ENCODE results near the gene IL17B.

IL17B gene

DNA sequence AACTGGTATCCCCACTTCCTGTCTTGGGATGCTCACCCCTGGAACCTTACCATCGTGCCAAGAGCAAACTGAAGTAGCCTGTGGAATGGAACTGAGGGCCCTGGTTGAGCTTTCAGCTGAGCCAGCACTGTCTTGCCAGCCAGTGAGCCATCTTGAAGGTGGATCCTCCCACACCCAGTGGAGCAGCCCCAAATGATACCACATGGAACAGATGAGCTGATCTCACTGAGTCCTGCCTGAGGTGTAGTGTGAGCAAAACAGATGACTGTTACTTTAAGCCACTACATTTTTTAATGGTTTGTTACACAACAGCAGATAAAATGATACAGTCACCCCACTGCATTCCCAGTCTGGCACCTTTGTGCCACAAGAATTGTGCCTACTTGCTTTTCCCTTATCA lies 23.4 kb downstream of the IL17B start:
- DNase-seq = no peak

GRCh38 chr5:149353911-149354310 lies 25.2 kb downstream of the IL17B start:
- DNase-seq = no peak

DNA sequence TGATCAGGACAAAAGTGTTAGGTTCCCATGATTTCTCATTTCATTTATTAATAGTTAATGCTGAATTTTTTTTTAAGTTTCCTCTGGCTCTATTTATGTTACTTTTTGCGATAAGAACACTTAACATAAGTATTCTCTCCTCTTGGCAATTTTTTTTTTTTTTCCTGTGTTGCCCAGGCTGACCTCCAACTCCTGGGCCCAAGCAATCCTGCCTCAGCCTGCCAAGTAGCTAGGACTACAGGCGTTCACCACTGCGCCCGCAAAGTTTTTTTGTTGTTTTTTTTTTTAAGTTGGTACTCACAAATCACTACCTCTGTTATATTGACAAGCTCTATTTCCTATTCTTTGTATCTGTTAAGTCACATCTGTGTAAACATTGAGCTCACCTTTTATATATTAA lies 26.9 kb downstream of the IL17B start:
- DNase-seq = no peak

GRCh38 chr5:149349382-149349781 lies 29.7 kb downstream of the IL17B start:
- DNase-seq = no peak

DNA sequence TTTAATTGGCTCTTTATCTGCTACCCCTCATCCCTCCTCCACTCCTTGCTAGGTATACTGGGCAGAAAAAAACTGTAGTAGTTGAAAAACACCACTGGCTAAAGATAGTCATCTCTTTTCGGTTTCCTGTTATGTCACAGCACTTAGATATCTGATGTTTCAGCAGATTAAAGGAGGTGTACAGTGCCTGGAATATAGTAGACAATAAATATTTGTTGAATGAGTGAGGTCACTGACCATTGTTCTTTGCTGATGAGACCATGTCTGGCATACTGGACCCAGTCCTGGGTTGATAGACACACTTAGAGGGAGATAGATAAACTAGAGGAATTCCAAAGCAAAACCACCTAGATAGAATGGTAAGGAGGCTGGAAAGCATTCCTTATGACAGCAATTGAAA lies 30.6 kb downstream of the IL17B start:
- no peak for DNase-seq

DNA sequence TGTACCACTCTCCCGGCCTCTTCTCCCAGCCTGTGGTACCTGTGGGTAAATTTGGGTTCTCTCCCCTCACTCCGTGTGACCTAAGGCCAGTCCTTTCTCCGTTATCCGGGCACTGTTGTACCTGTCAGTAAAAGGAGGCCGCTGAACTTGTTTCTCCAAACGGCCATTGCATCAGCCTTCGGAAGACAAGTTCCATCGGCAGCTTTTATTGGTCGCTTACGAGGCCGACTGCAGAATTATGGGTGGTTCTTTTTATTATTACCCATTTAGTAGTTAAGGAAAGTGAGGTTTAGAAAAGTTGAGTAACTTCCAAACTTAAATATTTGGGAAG lies 33.2 kb downstream of the IL17B start:
- DNase-seq = no peak

DNA sequence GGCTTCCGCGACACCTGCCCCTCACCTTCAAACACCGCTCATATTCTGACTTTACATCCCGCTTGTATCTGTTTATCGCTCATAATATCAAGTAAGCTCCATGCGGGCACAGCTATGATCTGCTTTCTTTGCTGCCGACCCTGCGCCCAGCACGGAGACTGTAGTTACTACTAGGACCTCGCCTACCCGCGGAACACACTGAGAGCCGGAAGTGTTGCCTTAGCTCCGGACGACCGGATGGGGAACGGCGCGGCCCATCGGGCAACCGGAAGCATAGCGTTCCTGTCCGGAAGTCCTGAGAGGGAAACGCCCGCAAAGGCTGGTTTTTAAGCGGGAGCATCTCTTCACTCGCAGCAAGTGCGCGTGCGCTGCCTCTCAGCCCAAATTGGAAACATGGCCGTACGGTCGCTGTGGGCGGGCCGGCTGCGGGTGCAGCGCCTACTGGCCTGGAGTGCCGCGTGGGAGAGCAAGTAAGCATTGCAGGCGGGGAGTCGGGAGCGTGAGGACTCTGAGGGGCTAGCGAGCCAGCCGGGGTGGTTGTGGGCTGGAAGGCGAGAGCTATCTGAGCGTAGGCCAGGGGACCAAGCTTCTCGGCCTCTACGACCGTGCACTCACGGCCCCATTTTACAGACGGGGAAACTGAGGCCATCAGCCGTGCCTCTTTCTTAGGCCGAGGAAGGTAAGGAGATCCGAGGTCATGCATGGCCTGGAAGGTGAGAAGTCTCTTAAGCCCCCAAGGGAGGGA lies 33.8 kb downstream of the IL17B start, which contains the start of gene GRPEL2:
Gene GRPEL2 (plus strand): TSS at position 353 of the 745 bp plus-strand sequence. CDS start 41 bp downstream, at position 394.
- peak; percentile 79 for DNase-seq

DNA sequence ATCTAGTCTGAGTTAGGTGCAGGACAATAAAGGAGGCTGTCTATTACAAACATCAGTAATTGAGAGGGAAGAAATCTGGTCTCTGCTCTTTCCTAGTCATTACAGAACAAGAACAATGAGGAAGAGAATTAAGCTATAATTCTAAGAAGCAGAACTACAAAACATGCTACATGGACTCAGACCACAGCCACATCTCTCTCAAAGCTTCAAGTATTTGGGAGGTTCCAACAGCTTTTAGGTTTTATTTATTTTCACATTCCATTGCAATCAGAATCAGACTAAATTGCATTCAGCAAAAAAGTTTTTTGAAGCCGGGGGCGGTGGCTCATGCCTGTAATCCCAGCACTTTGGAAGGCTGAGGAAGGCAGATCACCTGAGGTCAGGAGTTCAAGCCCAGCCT lies 34.9 kb downstream of the IL17B start:
- DNase-seq = no peak

DNA sequence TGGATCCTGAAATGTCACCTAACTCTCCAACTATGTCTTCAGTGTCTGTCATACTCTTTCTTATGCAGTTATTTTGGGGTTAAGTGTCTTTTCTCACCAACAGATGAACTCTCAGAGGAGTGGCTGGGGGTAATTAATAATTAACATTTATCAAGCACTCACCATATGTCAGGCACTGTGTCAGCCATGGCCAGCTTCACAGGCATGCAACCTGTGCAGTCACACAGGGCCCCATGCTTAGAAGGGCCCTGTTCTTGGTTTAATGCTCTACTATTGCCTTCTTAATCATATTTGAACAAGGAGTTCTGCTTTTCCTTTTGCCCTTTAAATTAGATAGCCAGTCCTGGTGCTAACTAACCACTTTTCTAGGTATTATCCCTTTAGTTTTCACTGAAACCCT lies 37.2 kb downstream of the IL17B start:
- DNase-seq = no peak

- no peak for DNase-seq
These were observed 38.2 kb downstream of the IL17B start for GRCh38 chr5:149340920-149341319.

DNA sequence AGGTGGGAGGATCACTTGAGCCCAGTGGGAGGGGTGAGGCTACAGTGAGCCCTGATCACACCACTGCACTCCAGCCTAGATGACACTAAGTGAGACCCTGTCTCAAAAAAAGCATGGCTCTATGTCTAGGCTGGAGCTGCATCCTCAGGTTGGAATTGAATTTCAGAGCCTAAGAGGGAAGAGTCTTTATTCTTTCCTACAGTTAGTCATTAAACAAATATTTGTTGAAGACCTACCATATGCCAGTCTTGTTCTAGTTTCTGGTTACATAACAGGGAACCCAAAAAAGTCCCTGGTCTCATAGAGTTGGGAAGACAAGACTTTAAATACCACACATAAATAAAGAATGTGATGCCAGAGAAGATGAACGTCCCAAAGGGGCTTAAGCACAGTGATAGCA lies 40.7 kb downstream of the IL17B start:
- no peak for DNase-seq

DNA sequence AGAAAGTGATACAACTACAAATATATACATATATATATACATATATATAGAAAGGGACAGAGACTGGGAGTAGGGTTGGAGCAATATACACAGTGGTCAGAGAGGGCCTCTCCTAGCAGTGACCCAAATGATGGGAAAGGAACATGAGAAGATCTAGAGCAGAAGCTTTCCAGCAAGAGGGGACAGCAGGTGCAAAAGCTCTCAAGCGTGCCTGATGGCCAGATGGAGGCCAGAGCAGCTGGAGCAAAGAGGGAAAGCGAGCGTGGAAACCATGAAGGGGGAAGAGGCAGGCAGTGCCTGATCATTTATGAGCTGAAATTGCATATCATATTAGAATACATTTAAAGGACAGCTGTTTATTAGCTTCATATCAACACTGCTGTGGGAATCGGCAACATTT lies 41.4 kb downstream of the IL17B start:
- DNase-seq = no peak

GRCh38 chr5:149333711-149334443 lies 45.2 kb downstream of the IL17B start:
- no peak for DNase-seq

GRCh38 chr5:149328177-149328576 lies 50.9 kb downstream of the IL17B start:
- no peak for DNase-seq

- no peak for DNase-seq
These were observed 52.5 kb downstream of the IL17B start for GRCh38 chr5:149326611-149327010.

- no peak for DNase-seq
These were observed 53.2 kb downstream of the IL17B start for GRCh38 chr5:149325894-149326293.

DNA sequence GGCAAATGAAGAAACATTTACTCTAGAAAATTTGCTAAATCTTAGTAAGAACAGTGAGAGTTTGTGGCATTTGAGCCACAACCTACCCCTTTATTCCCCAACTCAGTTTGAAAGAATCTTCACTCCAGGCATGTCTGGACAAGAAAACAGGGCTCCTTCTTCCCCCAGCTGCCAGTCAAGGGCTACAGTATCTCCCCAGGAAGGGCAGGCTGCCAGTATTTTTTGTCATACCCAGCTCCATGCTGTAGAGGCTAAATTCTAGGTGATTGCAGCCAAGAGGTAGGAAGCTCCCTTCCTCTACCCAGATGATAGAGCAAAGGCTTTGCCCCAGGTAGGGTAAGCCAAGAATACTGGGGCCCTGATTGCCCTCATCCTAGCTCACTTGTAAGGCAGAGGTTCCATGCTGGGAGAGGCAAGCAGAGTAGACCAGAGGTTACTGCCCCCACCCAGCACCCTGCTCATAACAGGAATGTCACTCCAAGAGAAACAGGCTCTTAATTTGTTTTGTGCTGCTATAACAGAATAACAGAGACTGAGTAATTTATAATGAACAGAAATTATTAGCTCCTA lies 53.8 kb downstream of the IL17B start:
- no peak for DNase-seq

GRCh38 chr5:149324641-149325040 lies 54.5 kb downstream of the IL17B start:
- no peak for DNase-seq
